HCT116 (cell line): ENCODE measurements around the gene DMD. TPM values are rescaled to one million over a fixed set of nuclear protein-coding genes. Genes with fewer than 3 reads are reported as not detected.

Experiments
- ATAC-seq: fragments of 200-7000 bp; cut with Tn5 transposase; 2 replicates; pipeline ENCODE4 v1.9.1; 2020; ENCODE audit warnings: mild to moderate bottlenecking, moderate library complexity
- BruUV-seq: library from RNA; stranded (reverse); fragments of 400-500 nt; replicated peaks from 2 replicates; lab custom pipeline; 2021; lab: Mats Ljungman, UMichigan
- CTCF ChIA-PET: fragments of 300-600 bp; sonication (Branson Sonifier 250); formaldehyde crosslinking; loops from one replicate; lab custom pipeline; 2021; ENCODE audit warnings: antibody characterized with exemption; lab: Charles Lee
- POLR2A ChIA-PET: fragments of 300-600, 350-600 bp; sonication (Branson Sonifier 250); formaldehyde crosslinking; loops from one replicate; lab custom pipeline; 2021; ENCODE audit warnings: antibody characterized with exemption; lab: Charles Lee
- RAD21 ChIA-PET, 2 experiments: fragments of 300-600 bp; sonication (Branson Sonifier 250); formaldehyde crosslinking; loops; one replicate each; lab custom pipeline; 2023; ENCODE audit warnings: low total read pairs in 2 of 2; ENCODE audit not compliant: uncharacterized antibody in 2 of 2, unreplicated experiment in 2 of 2, low non-redundant PET in 1 of 2; lab: Charles Lee
- DNase-seq: peaks from one replicate; pipeline ENCODE4 v3.0.0-alpha.2; 2010; ENCODE audit warnings: low read depth, low spot score
- H2AFZ ChIP-seq: fragments of 200-600 bp; shearing (Covaris generic), sonication (generic); 2 replicates; pipeline ENCODE4 v1.6.1; 2017; ENCODE audit warnings: low read depth, mixed run types, mixed read lengths, antibody characterized with exemption, low read length; ENCODE audit not compliant: poor library complexity, severe bottlenecking
- H3K27ac ChIP-seq: 2 replicates; pipeline ENCODE4 v1.5.1; 2012; ENCODE audit warnings: low read depth, low read length
- H3K27me3 ChIP-seq: fragments of 200-600 bp; sonication (generic); 2 replicates; pipeline ENCODE4 v1.6.1; 2016; ENCODE audit warnings: mixed run types, low read length, mixed read lengths; ENCODE audit not compliant: insufficient read depth
- H3K36me3 ChIP-seq, 2 experiments: fragments of 200-500 bp in 1 of 2; fragments of 200-600 bp in 1 of 2; sonication (Bioruptor generic) in 1 of 2; sonication (generic) in 1 of 2; 2 replicates each; pipeline versions ENCODE4 v1.5.1 to v1.6.1; 2014 to 2016; ENCODE audit warnings: low read length in 2 of 2, inconsistent platforms in 1 of 2, mixed read lengths in 1 of 2, mixed run types in 1 of 2; ENCODE audit not compliant: insufficient read depth in 2 of 2, control insufficient read depth in 1 of 2
- H3K4me1 ChIP-seq, 2 experiments: fragments of 200-600 bp in 1 of 2; sonication (generic) in 1 of 2; 2 replicates each; pipeline versions ENCODE4 v1.5.1 to v1.6.1; 2012 to 2017; ENCODE audit warnings: low read length in 2 of 2, inconsistent platforms in 1 of 2, mild to moderate bottlenecking in 1 of 2, mixed read lengths in 1 of 2, mixed run types in 1 of 2, moderate library complexity in 1 of 2; ENCODE audit not compliant: insufficient read depth in 2 of 2, control insufficient read depth in 1 of 2
- H3K4me2 ChIP-seq: fragments of 200-600 bp; sonication (generic); 2 replicates; pipeline ENCODE4 v1.6.1; 2017; ENCODE audit warnings: mixed run types, low read length, mixed read lengths
- H3K4me3 ChIP-seq, 2 experiments: fragments of 200-600 bp in 1 of 2; sonication (generic) in 1 of 2; replicated peaks in 1 of 2; 2 replicates each; pipeline ENCODE4 v1.5.1; 2011 to 2016; ENCODE audit warnings: low read length in 2 of 2, control low read depth in 1 of 2, low read depth in 1 of 2, mild to moderate bottlenecking in 1 of 2, mixed read lengths in 1 of 2, mixed run types in 1 of 2
- H3K79me2 ChIP-seq: fragments of 200-600 bp; sonication (generic); 2 replicates; pipeline ENCODE4 v1.6.1; 2017; ENCODE audit warnings: mild to moderate bottlenecking, mixed run types, low read length, moderate library complexity, mixed read lengths; ENCODE audit not compliant: insufficient read depth
- H3K9ac ChIP-seq: fragments of 200-600 bp; sonication (generic); 2 replicates; pipeline ENCODE4 v1.6.1; 2016; ENCODE audit warnings: low read length, mixed read lengths
- H3K9me2 ChIP-seq: fragments of 200-600 bp; sonication (generic), shearing (Covaris generic); 2 replicates; pipeline ENCODE4 v1.6.1; 2017; ENCODE audit warnings: mixed run types, mild to moderate bottlenecking, moderate library complexity; ENCODE audit not compliant: insufficient read depth
- H3K9me3 ChIP-seq, 2 experiments: fragments of 200-500 bp in 1 of 2; fragments of 200-600 bp in 1 of 2; sonication (Bioruptor generic) in 1 of 2; sonication (generic) in 1 of 2; 2 replicates each; pipeline ENCODE4 v1.6.1; 2014 to 2017; ENCODE audit warnings: low read length in 2 of 2, mixed read lengths in 2 of 2, inconsistent platforms in 1 of 2, low read depth in 1 of 2, mild to moderate bottlenecking in 1 of 2, mixed run types in 1 of 2, moderate library complexity in 1 of 2; ENCODE audit not compliant: control insufficient read depth in 1 of 2, insufficient read depth in 1 of 2
- H4K20me1 ChIP-seq: fragments of 200-600 bp; sonication (generic), shearing (Covaris generic); 2 replicates; pipeline ENCODE4 v1.6.1; 2017; ENCODE audit warnings: mixed run types, mild to moderate bottlenecking, moderate library complexity; ENCODE audit not compliant: insufficient read depth
- CBX3 ChIP-seq: IDR thresholded peaks from 2 replicates; pipeline ENCODE4 v1.6.1; 2012; ENCODE audit warnings: low read depth
- EZH2 ChIP-seq: fragments of 200-600 bp; sonication (generic); IDR thresholded peaks from 2 replicates; pipeline ENCODE4 v1.6.1; 2017; ENCODE audit warnings: antibody characterized with exemption, mixed run types
- POLR2AphosphoS5 ChIP-seq: IDR thresholded peaks from 2 replicates; pipeline ENCODE4 v1.6.1; 2011; ENCODE audit warnings: mild to moderate bottlenecking, low read depth, low read length, moderate library complexity
- RAD21 ChIP-seq: IDR thresholded peaks from 2 replicates; pipeline ENCODE4 v1.6.1; 2012; ENCODE audit warnings: low read depth, mild to moderate bottlenecking
- SIN3A ChIP-seq: IDR thresholded peaks from 2 replicates; pipeline ENCODE4 v1.6.1; 2012; ENCODE audit warnings: low read depth
- intact Hi-C: fragments of 100-400 bp; cut with micrococcal nuclease; formaldehyde crosslinking; loops from 2 replicates; pipeline ENCODE4 v1.10.0; 2022
- total RNA-seq: library from RNA; stranded (reverse); gene quantifications from one replicate; pipeline ENCODE4 v1.2.1, GENCODE V29; 2021; ENCODE audit not compliant: unreplicated experiment
- TF ChIP-seq, protein P1 (sequence below): IDR thresholded peaks from 2 replicates; pipeline ENCODE4 v1.6.1; 2011; ENCODE audit warnings: mild to moderate bottlenecking, low read length, moderate library complexity; ENCODE audit not compliant: insufficient replicate concordance; ENCODE audit errors: extremely low read depth
- TF ChIP-seq, protein P2 (sequence below): IDR thresholded peaks from 2 replicates; pipeline ENCODE4 v1.6.1; 2012
- TF ChIP-seq, protein P3 (sequence below): IDR thresholded peaks from 2 replicates; pipeline ENCODE4 v1.6.1; 2012
- TF ChIP-seq, protein P4 (sequence below): IDR thresholded peaks from 2 replicates; pipeline ENCODE4 v1.6.1; 2012; ENCODE audit warnings: low read depth
- TF ChIP-seq, protein P5 (sequence below), 3 experiments: fragments of 200-600 bp in 1 of 3; sonication (generic) in 1 of 3; IDR thresholded peaks in 2 of 3; conservative IDR thresholded peaks in 1 of 3; 2 replicates each; pipeline ENCODE4 v1.5.1; 2012 to 2017; ENCODE audit warnings: low read depth in 2 of 3, low read length in 2 of 3, antibody characterized with exemption in 1 of 3, borderline replicate concordance in 1 of 3, control low read depth in 1 of 3, mild to moderate bottlenecking in 1 of 3, mixed read lengths in 1 of 3, mixed run types in 1 of 3, moderate library complexity in 1 of 3; ENCODE audit not compliant: insufficient read depth in 1 of 3

DMD gene
- total RNA-seq, 1 experiment from 2014 or later: 0.05 TPM

DNA sequence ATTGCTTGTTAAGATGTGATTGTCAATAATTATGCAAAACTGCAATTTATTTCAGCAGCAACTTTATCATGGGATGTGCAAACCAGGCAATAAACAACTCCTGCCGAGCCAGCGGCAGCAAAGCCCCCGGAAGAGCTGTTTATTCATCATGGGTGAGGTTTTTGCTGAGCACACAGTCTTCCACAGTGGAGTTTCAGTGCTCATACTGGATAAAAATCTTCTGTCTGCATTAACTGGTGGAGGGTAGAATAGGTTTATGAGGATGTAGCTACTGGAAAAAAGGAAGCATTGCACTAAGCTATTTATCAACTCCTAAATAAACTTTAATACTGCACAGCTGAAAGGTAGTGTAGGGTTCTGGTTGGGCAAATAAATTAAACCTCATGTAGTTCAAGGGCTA is 1582.2 kb downstream of the DMD start:
- CTCF ChIA-PET: no interaction called here
- no peak overlapping the region for H3K27ac ChIP-seq
- POLR2A ChIA-PET: no interaction called here
- no peaks in the 10 kb centered on the region for H3K36me3 ChIP-seq
- H3K4me2 ChIP-seq: no peak overlapping the region
- intact Hi-C loops: no loop called here
- H3K4me1 ChIP-seq: no peaks in the 10 kb centered on the region
- no peak overlapping the region for H2AFZ ChIP-seq
- no TSS peak for BruUV-seq
- H3K4me3 ChIP-seq: no peak overlapping the region
- ATAC-seq: no peak
- no peak overlapping the region for H3K9ac ChIP-seq
- H4K20me1 ChIP-seq: no peaks in the 10 kb centered on the region
- H3K79me2 ChIP-seq: no peaks in the 10 kb centered on the region
- DNase-seq: no peak
- H3K9me2 ChIP-seq: no peaks in the 10 kb centered on the region
- no peaks in the 10 kb centered on the region for H3K9me3 ChIP-seq
- TF ChIP-seq RAD21 (no peak), EZH2 (no peak), POLR2AphosphoS5 (no peak), SIN3A (no peak)
- TF ChIP-seq, protein P1, sequence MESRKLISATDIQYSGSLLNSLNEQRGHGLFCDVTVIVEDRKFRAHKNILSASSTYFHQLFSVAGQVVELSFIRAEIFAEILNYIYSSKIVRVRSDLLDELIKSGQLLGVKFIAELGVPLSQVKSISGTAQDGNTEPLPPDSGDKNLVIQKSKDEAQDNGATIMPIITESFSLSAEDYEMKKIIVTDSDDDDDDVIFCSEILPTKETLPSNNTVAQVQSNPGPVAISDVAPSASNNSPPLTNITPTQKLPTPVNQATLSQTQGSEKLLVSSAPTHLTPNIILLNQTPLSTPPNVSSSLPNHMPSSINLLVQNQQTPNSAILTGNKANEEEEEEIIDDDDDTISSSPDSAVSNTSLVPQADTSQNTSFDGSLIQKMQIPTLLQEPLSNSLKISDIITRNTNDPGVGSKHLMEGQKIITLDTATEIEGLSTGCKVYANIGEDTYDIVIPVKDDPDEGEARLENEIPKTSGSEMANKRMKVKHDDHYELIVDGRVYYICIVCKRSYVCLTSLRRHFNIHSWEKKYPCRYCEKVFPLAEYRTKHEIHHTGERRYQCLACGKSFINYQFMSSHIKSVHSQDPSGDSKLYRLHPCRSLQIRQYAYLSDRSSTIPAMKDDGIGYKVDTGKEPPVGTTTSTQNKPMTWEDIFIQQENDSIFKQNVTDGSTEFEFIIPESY: no peak
- TF ChIP-seq, protein P2, sequence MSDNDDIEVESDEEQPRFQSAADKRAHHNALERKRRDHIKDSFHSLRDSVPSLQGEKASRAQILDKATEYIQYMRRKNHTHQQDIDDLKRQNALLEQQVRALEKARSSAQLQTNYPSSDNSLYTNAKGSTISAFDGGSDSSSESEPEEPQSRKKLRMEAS: no peak
- TF ChIP-seq, protein P3, sequence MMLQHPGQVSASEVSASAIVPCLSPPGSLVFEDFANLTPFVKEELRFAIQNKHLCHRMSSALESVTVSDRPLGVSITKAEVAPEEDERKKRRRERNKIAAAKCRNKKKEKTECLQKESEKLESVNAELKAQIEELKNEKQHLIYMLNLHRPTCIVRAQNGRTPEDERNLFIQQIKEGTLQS: no peak
- H3K27me3 ChIP-seq: no peaks in the 10 kb centered on the region
- RAD21 ChIA-PET: no interaction called here

DNA sequence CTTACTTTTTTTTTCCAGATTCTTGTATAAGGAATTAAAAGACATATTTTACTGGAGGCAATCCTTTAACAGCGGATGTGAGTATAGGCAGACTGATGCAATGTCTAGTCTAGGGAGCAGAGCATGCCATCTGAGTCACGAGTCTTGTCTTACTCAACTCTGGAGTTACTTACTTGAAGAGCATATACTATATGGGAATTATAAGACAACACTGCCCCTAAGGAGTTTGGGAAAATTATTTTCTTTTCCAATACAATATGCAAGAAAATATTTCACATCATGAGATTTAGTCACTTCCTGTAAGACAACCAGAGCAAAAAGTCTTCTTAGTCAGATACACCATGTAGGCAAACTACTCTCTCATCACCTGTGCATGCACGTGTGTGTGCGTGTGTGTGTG is 1602.2 kb downstream of the DMD start:
- Histone ChIP-seq H3K4me1 (no peaks in the 10 kb centered on the region), H3K36me3 (no peaks in the 10 kb centered on the region), H3K4me3 (no peak overlapping the region), H4K20me1 (no peaks in the 10 kb centered on the region), H3K79me2 (no peaks in the 10 kb centered on the region), H3K9me3 (no peaks in the 10 kb centered on the region; a peak in 1 of 4 replicates), H3K27me3 (no peaks in the 10 kb centered on the region), H3K4me2 (no peak overlapping the region), H2AFZ (no peak overlapping the region), H3K9me2 (no peaks in the 10 kb centered on the region)
- no TSS peak for BruUV-seq
- no peak for ATAC-seq
- intact Hi-C loops: no loop called here
- TF ChIP-seq, protein P4, sequence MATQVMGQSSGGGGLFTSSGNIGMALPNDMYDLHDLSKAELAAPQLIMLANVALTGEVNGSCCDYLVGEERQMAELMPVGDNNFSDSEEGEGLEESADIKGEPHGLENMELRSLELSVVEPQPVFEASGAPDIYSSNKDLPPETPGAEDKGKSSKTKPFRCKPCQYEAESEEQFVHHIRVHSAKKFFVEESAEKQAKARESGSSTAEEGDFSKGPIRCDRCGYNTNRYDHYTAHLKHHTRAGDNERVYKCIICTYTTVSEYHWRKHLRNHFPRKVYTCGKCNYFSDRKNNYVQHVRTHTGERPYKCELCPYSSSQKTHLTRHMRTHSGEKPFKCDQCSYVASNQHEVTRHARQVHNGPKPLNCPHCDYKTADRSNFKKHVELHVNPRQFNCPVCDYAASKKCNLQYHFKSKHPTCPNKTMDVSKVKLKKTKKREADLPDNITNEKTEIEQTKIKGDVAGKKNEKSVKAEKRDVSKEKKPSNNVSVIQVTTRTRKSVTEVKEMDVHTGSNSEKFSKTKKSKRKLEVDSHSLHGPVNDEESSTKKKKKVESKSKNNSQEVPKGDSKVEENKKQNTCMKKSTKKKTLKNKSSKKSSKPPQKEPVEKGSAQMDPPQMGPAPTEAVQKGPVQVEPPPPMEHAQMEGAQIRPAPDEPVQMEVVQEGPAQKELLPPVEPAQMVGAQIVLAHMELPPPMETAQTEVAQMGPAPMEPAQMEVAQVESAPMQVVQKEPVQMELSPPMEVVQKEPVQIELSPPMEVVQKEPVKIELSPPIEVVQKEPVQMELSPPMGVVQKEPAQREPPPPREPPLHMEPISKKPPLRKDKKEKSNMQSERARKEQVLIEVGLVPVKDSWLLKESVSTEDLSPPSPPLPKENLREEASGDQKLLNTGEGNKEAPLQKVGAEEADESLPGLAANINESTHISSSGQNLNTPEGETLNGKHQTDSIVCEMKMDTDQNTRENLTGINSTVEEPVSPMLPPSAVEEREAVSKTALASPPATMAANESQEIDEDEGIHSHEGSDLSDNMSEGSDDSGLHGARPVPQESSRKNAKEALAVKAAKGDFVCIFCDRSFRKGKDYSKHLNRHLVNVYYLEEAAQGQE: no peak
- TF ChIP-seq, protein P3: no peak
- TF ChIP-seq, protein P5, sequence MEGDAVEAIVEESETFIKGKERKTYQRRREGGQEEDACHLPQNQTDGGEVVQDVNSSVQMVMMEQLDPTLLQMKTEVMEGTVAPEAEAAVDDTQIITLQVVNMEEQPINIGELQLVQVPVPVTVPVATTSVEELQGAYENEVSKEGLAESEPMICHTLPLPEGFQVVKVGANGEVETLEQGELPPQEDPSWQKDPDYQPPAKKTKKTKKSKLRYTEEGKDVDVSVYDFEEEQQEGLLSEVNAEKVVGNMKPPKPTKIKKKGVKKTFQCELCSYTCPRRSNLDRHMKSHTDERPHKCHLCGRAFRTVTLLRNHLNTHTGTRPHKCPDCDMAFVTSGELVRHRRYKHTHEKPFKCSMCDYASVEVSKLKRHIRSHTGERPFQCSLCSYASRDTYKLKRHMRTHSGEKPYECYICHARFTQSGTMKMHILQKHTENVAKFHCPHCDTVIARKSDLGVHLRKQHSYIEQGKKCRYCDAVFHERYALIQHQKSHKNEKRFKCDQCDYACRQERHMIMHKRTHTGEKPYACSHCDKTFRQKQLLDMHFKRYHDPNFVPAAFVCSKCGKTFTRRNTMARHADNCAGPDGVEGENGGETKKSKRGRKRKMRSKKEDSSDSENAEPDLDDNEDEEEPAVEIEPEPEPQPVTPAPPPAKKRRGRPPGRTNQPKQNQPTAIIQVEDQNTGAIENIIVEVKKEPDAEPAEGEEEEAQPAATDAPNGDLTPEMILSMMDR (IDR thresholded peaks at IDR 0.05 in 2 of 3, conservative IDR thresholded peaks at IDR 0.05 in 1 of 3; ENCODE audit: borderline replicate concordance in 1 of 3, insufficient read depth in 1 of 3, low read depth in 2 of 3, low read length in 2 of 3): no peak
- no peak for TF ChIP-seq CBX3
- TF ChIP-seq, all 23 proteins: peak for 0
- Histone ChIP-seq H3K9ac (no peak overlapping the region), H3K27ac (no peak overlapping the region)
- CTCF ChIA-PET: no interaction called here
- POLR2A ChIA-PET: no interaction called here
- RAD21 ChIA-PET: no interaction called here
- DNase-seq: no peak
